ENCODE data around the gene PRSS56.

GRCh38 chr2:232532419-232532818 is 12.2 kb downstream of the PRSS56 start:
- TF ChIP-seq CTCF (IDR thresholded peaks at IDR 0.05) (no peak), POLR2A (IDR thresholded peaks at IDR 0.05) (no peak)
